Epithelial cell of proximal tubule (primary cell): ENCODE data around the gene KCNAB1. TPM values are rescaled to one million over a fixed set of nuclear protein-coding genes. Genes with fewer than 3 reads are reported as not detected.

Experiments used
- DNase-seq: peaks from one replicate; pipeline ENCODE4 v3.0.0-alpha.2; 2011; ENCODE audit warnings: low read depth
- H3K4me3 ChIP-seq: 2 replicates; pipeline ENCODE4 v1.5.1; 2011; ENCODE audit warnings: low read depth, mild to moderate bottlenecking, low read length
- CTCF ChIP-seq: conservative IDR thresholded peaks from 2 replicates; pipeline ENCODE4 v1.5.1; 2012; ENCODE audit warnings: low read depth, mild to moderate bottlenecking, low read length
- total RNA-seq: library from RNA; depleted of rRNA; stranded (reverse); fragments of >200 nt; gene quantifications from 2 replicates; pipeline ENCODE4 v1.2.3, GENCODE V29; 2015

KCNAB1 gene
- total RNA-seq, 1 donor from 2014 or later: not detected

GRCh38 chr3:156455839-156456238 is 335.5 kb downstream of the KCNAB1 start:
- no peak overlapping the region for H3K4me3 ChIP-seq
- no peak for TF ChIP-seq CTCF
- DNase-seq: no peak

GRCh38 chr3:156456771-156457224 is 336.4 kb downstream of the KCNAB1 start:
- no peak for DNase-seq
- no peak overlapping the region for H3K4me3 ChIP-seq
- TF ChIP-seq CTCF: no peak

DNA sequence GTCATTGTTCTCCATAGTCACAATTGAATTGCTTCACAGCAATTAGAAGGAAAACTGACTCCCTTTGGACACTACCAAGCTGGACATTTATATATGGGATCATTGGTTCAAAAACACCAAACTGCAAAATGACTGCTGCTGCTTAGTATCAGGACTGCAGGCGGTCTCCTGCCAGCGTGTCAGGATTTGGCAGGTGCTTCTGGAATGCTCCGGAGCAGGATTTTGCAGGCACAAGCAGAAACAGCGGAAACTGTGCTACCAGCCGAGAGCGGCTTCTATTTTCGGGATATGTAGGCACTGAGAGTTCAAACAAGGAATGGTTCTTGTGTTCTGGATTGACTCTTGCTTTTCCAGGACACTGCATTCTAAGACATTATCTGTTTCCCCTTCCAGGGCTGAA is 339.1 kb downstream of the KCNAB1 start:
- no peak for DNase-seq
- TF ChIP-seq CTCF: no peak
- no peak overlapping the region for H3K4me3 ChIP-seq

GRCh38 chr3:156460206-156460611 is 339.8 kb downstream of the KCNAB1 start:
- no peak for TF ChIP-seq CTCF

DNA sequence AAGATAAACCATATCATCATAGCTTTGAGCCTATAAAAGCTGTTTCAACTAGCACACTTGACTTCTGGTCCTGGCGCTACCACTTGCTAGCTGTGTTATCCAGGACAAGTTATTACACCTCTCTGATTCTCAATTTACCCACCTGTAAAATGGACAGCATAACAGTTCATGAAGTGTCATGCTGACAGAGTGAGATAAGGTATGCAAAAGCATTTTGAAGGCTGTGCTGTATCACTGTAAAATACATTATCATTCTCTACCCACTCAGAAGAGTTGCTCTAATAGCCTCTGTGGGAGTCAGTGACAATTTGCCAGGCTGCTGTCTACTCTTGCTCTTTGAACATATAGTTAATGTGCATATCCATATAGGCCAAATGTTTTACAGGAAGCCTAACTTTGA is 341.5 kb downstream of the KCNAB1 start:
- DNase-seq: no peak
- H3K4me3 ChIP-seq: no peak overlapping the region
- TF ChIP-seq CTCF: no peak

More at GRCh38 chr3:156460206-156460611, 339.8 kb downstream of the KCNAB1 start:
- no peak overlapping the region for H3K4me3 ChIP-seq
- no peak for DNase-seq

GRCh38 chr3:156463123-156463522 is 342.7 kb downstream of the KCNAB1 start:
- no peak for DNase-seq
- H3K4me3 ChIP-seq: no peak overlapping the region
- no peak for TF ChIP-seq CTCF

DNA sequence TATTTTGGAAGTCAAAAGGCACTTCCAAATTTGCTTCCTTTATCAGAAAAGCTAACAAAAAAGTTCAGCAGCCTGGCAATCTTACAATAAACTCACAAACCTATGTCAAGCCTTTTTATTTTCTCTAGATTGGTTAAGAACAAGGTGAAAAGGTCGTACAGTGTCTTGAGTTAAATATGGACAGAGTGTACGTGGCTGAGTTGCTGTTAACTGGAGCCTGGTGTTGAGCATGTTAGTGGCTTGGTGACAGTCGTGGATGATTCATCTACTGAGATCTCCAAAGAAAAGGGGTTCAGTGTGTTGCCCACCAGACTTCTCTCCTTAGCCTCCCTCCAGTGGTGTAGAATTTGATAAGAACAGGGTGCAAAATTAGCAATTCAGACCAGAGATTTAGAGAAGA is 344.8 kb downstream of the KCNAB1 start:
- no peak for DNase-seq
- no peak overlapping the region for H3K4me3 ChIP-seq
- no peak for TF ChIP-seq CTCF
